ENCODE measurements around the gene MVB12B.

DNA sequence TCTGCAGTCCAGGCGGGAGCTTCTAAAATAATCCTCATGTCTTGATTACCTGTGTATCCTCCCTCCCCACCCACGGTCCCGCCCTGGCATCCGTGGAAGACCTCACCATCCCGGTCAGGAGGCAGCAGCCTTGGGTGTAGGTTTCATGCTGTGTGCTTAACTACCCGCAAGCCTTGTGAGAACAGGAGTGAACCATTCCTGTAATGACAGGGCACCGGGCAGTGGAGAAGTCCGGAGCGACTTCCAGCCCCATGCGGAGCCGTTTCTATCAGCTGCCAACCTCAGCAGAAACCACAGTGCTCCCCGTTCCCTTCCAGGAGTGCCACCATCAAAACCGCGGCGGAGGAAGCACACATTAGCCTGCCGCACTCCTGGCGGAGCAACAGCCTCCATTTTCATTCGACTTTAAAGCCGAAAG lies 163.6 kb downstream of the MVB12B start:
- no peak for TF ChIP-seq EGR1 (IDR thresholded peaks at IDR 0.05)
- TF ChIP-seq, protein P1, sequence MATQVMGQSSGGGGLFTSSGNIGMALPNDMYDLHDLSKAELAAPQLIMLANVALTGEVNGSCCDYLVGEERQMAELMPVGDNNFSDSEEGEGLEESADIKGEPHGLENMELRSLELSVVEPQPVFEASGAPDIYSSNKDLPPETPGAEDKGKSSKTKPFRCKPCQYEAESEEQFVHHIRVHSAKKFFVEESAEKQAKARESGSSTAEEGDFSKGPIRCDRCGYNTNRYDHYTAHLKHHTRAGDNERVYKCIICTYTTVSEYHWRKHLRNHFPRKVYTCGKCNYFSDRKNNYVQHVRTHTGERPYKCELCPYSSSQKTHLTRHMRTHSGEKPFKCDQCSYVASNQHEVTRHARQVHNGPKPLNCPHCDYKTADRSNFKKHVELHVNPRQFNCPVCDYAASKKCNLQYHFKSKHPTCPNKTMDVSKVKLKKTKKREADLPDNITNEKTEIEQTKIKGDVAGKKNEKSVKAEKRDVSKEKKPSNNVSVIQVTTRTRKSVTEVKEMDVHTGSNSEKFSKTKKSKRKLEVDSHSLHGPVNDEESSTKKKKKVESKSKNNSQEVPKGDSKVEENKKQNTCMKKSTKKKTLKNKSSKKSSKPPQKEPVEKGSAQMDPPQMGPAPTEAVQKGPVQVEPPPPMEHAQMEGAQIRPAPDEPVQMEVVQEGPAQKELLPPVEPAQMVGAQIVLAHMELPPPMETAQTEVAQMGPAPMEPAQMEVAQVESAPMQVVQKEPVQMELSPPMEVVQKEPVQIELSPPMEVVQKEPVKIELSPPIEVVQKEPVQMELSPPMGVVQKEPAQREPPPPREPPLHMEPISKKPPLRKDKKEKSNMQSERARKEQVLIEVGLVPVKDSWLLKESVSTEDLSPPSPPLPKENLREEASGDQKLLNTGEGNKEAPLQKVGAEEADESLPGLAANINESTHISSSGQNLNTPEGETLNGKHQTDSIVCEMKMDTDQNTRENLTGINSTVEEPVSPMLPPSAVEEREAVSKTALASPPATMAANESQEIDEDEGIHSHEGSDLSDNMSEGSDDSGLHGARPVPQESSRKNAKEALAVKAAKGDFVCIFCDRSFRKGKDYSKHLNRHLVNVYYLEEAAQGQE (IDR thresholded peaks at IDR 0.05; ENCODE audit: low read depth): no peak
- TF ChIP-seq, protein P2, sequence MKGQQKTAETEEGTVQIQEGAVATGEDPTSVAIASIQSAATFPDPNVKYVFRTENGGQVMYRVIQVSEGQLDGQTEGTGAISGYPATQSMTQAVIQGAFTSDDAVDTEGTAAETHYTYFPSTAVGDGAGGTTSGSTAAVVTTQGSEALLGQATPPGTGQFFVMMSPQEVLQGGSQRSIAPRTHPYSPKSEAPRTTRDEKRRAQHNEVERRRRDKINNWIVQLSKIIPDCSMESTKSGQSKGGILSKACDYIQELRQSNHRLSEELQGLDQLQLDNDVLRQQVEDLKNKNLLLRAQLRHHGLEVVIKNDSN (IDR thresholded peaks at IDR 0.05): no peak
- TF ChIP-seq EP300 (IDR thresholded peaks at IDR 0.05; ENCODE audit: borderline replicate concordance): no peak
- TF ChIP-seq, protein P3, sequence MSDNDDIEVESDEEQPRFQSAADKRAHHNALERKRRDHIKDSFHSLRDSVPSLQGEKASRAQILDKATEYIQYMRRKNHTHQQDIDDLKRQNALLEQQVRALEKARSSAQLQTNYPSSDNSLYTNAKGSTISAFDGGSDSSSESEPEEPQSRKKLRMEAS (IDR thresholded peaks at IDR 0.05): no peak
- TF ChIP-seq TAF1 (IDR thresholded peaks at IDR 0.05; ENCODE audit: low read depth): no peak
- TF ChIP-seq CEBPB (IDR thresholded peaks at IDR 0.05): no peak
- TF ChIP-seq TEAD4 (IDR thresholded peaks at IDR 0.05): no peak
- no peak for TF ChIP-seq TCF12 (IDR thresholded peaks at IDR 0.05; ENCODE audit: low read depth)

All from Ishikawa (cell line).